Measurements from ENCODE around the gene CDK12. TPM values are rescaled to one million over a fixed set of nuclear protein-coding genes. Genes with fewer than 3 reads are reported as not detected.

CDK12 gene
- total and polyA plus RNA-seq, 9 of the 15 experiments (the other 6 are each of a cell fraction or from before 2014, with no cell fraction given): 3.4 to 65.6 (median 36.8) TPM

- Histone ChIP-seq H3K79me2 (ENCODE audit: control insufficient read depth, insufficient read depth, low read length) (peaks cover 46% of the 10 kb centered on the region), H3K36me3 (ENCODE audit: control insufficient read depth, insufficient read depth, low read length) (peaks cover 25% of the 10 kb centered on the region), H3K4me2 (ENCODE audit: insufficient read depth, low read length) (peak within 1 kb of the TSS; percentile 86), H4K20me1 (replicated peaks; ENCODE audit: control insufficient read depth, insufficient read depth, low read length) (no peaks in the 10 kb centered on the region; the same call in 1 of the 2 replicates), H3K4me1 (replicated peaks in 1 of 2; ENCODE audit: control insufficient read depth in 2 of 2, insufficient read depth in 2 of 2, low read length in 2 of 2) (peaks cover 2 to 17% of the 10 kb centered on the region in 2 experiments; a peak in 4 of 5 replicates), H3K9me1 (ENCODE audit: control insufficient read depth, insufficient read depth, low read length) (no peaks in the 10 kb centered on the region), H3K9ac (ENCODE audit: insufficient read depth in 1 of 2, low read depth in 2 of 2, low read length in 2 of 2) (peak within 1 kb of the TSS; percentile 93 to 98), H3K4me3 (peak within 1 kb of the TSS; percentile 81), H3K27ac (ENCODE audit: extremely low read depth, low read depth, low read length) (peak within 1 kb of the TSS; percentile 92), H3K9me3 (replicated peaks; ENCODE audit: control insufficient read depth, insufficient read depth, low read depth, low read length) (no peaks in the 10 kb centered on the region), H2AFZ (ENCODE audit: low read depth, low read length) (peak within 1 kb of the TSS; percentile 94), H3K27me3 (ENCODE audit: control insufficient read depth in 2 of 2, insufficient read depth in 2 of 2, low read length in 2 of 2) (no peaks in the 10 kb centered on the region)
- BruUV-seq (replicated peaks): no TSS peak
- ChIA-PET POLR2A (interaction anchor here (0.5 to 5.5 kb wide), 23 partner anchors 8 to 1036 kb away, joined by 3 to 65 read pairs (median 3); partner anchors contain the start of genes CDK12 and RPL19), CTCF (ENCODE audit: low intra/inter-chr PET ratio) (no interaction called here)
- DNase-seq (ENCODE audit: extremely low read depth in 1 of 4, low spot score in 3 of 4): peak; percentile 86 to 99 (median 92)
- WGBS (ENCODE audit: insufficient coverage, low coverage, missing lambda C conversion rate): under 1% methylated on average over 35 of the region's 37 CpGs
- in situ Hi-C loops (cut with MboI) (no loop called here), intact Hi-C loops (cut with micrococcal nuclease) (no loop called here)
- FAIRE-seq: peak; percentile 96
- ATAC-seq: peak; percentile 95
- TF ChIP-seq XRCC5 (IDR thresholded peaks at IDR 0.05; ENCODE audit: low read depth, low read length) (no peak), ZNF507 (tag; conservative IDR thresholded peaks at IDR 0.05) (no peak), CREB3 (tag; conservative IDR thresholded peaks at IDR 0.05; ENCODE audit: low read depth) (no peak), ZSCAN32 (CRISPR knock-in tag; IDR thresholded peaks at IDR 0.05) (no peak), U2AF1 (optimal IDR thresholded peaks at IDR 0.05; ENCODE audit: low read depth, low read length) (no peak), RNF2 (IDR thresholded peaks at IDR 0.05) (peak; percentile 26; the same call in 1 of the 2 replicates), MAFK (IDR thresholded peaks at IDR 0.05; ENCODE audit: low read length) (no peak), EP400 (IDR thresholded peaks at IDR 0.05) (peak; percentile 81), ETV1 (tag; conservative IDR thresholded peaks at IDR 0.05; ENCODE audit: low read depth) (no peak), SMAD3 (CRISPR knock-in tag; conservative IDR thresholded peaks at IDR 0.05) (no peak), TEAD4 (IDR thresholded peaks at IDR 0.05; ENCODE audit: low read length) (peak; percentile 17), TEAD4 (CRISPR knock-in tag; IDR thresholded peaks at IDR 0.05; ENCODE audit: borderline replicate concordance) (no peak), MLLT1 (IDR thresholded peaks at IDR 0.05) (peak in 1 of 2 experiments; percentile 48; a peak in 1 of 4 replicates), FOXM1 (IDR thresholded peaks at IDR 0.05; ENCODE audit: low read depth) (no peak), FOXM1 (CRISPR knock-in tag; IDR thresholded peaks at IDR 0.05; ENCODE audit: low read depth) (no peak), PHF21A (IDR thresholded peaks at IDR 0.05; ENCODE audit: borderline replicate concordance, low read depth) (no peak), TFAP4 (CRISPR knock-in tag; IDR thresholded peaks at IDR 0.05; ENCODE audit: borderline replicate concordance) (no peak; the same call in 1 of the 2 replicates), SIN3B (IDR thresholded peaks at IDR 0.05; ENCODE audit: low read depth) (peak; percentile 94), ETV6 (IDR thresholded peaks at IDR 0.05; ENCODE audit: borderline replicate concordance in 1 of 2, low read depth in 2 of 2, low read length in 1 of 2) (no peak), ETV6 (CRISPR knock-in tag; IDR thresholded peaks at IDR 0.05; ENCODE audit: borderline replicate concordance) (no peak)
These were observed 10.3 kb upstream of the CDK12 start, which contains the start of gene MED1 for GRCh38 chr17:39450847-39451581. Gene MED1, minus strand, starts transcription at chr17:39451263. Its CDS starts 201 bp downstream, at chr17:39451062.

Data from K562 (cell line).